GM19372 (cell line): ENCODE data around the gene PIGR.
A peak's percentile ranks its signal among the peaks of the same experiment; 100 is the strongest.

Experiments
- ATAC-seq: cut with Tn5 transposase; IDR thresholded peaks from one replicate; pipeline ENCODE4 v1.9.1; 2021; ENCODE audit warnings: mild to moderate bottlenecking, low read depth, moderate library complexity; ENCODE audit not compliant: unreplicated experiment

Gene PIGR, protein sequence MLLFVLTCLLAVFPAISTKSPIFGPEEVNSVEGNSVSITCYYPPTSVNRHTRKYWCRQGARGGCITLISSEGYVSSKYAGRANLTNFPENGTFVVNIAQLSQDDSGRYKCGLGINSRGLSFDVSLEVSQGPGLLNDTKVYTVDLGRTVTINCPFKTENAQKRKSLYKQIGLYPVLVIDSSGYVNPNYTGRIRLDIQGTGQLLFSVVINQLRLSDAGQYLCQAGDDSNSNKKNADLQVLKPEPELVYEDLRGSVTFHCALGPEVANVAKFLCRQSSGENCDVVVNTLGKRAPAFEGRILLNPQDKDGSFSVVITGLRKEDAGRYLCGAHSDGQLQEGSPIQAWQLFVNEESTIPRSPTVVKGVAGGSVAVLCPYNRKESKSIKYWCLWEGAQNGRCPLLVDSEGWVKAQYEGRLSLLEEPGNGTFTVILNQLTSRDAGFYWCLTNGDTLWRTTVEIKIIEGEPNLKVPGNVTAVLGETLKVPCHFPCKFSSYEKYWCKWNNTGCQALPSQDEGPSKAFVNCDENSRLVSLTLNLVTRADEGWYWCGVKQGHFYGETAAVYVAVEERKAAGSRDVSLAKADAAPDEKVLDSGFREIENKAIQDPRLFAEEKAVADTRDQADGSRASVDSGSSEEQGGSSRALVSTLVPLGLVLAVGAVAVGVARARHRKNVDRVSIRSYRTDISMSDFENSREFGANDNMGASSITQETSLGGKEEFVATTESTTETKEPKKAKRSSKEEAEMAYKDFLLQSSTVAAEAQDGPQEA

DNA sequence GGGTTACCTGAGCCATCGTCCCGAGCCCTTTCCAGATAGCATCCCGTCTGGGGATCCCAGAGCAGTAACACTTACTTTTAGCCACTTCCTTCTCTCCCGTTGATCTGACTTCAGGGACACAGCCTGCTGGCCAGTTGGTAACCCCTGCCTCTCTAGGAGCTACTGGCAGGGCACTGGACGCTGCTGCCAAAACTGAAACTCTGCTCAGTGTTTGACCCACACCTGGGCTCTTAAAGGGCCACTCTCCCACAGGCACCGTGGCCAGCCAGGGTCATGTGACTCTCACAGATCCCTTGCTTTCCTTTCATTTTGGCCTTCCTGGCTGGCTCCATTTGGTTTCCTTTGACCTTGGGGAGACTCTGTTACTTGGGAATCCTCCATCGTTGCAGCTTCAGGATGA lies at the start of gene PIGR:
PIGR (minus strand) TSS at position 206 of the 400 bp plus-strand sequence. CDS start 5,935 bp downstream, outside the sequence.
- ATAC-seq: no peak

DNA sequence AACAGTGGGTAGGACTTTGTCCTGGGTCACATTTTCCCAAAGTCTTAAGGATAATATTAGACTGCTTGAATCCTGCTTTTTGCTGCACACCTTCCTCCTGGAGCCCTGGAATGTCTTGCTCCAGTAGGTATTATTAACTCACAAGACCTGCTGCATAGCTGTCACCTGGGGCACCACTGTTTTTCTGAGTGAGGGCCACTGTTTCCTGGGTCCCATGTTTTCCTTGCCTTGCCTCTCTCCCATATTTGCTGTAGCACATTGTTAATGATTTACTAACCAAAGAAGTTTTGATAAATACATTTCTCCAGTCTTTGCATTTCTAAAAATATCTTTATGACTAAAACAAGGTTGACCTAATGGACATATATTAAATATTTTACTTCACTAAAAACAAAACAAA lies 46.5 kb upstream of the PIGR start:
- no peak for ATAC-seq

DNA sequence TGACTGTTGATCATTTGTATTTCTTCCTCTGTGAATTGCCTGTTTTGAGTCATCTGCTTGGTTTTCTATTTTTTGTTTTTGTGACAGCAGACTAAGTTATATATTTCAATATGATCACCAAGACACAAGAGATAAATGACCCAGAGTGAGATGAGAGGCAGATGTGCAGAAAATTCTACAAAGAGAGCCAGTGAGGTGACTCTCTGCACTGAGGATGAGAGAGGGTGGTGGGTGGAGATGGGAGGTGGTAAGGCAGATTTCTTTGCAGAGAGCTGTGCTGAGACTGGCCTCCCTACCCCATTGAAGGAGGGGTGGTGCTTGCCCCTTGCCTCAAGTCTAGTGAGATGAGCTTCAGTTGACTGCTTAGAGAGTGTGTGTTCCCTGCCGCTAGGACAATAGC lies 41.6 kb upstream of the PIGR start:
- ATAC-seq: no peak

DNA sequence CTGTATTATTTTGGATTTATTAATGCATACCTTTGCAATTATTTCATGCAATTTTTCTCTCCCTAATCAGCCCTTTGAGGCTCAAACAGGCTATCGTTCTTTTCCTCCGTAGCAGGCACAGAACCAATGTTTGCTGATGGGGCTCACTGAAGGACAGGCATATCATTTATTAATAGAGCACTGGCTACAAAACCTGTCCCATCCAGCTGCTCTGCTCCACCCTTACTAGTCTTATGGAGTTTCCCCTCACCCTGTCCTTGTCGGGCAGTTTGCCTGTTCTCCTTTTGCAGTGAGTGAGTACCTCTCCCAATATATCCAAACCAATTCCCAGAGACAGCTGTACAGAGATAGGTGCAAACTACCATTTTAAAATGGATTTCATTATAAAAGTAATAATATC lies 40.6 kb upstream of the PIGR start:
- ATAC-seq: no peak

DNA sequence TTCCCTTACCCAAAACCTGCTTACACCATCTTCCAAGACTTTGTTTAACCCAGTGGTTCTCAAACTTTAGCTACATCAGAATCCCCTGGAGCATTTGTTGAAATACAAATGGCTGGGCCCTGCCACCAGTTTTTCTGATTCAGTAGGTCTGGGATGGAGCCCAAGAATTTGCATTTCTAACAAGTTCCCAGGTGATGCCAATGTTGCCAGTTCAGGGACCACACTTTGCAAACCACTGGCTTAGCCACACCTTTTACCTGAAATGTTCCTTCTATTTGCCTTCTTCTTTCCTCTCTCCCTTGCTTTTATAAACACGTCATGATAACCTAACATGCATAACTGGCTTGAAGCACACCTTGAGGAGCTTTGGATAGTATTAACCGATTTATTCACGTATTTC lies 40.1 kb upstream of the PIGR start:
- ATAC-seq: no peak

DNA sequence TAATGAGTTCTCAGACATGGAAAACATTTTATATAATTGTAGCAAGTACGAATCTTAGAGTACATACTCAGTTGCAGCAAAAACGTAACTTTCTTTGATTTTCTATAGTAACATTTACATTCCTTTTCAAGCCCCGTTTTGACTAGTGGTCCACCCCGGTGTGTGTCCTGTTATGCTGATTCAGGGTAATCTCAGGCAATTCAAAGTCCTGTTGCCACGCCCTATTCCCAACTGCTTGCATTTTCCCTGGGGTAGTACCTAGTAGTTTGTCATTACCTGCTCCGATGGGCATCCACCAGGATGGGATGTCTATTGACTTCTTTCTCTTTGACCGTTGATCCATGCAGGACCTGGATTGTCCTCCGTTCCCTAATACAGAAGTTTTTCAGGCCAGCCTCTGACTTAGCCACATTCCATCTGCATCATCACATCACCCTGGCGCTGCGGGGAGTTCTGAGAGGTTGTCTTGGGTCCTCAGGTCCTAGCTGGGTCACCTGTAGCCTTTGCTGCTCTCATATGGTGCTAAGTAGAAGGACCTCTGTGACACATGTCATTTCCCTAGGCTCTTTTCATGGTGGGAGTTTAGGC lies 39.0 kb upstream of the PIGR start:
- ATAC-seq: no peak

DNA sequence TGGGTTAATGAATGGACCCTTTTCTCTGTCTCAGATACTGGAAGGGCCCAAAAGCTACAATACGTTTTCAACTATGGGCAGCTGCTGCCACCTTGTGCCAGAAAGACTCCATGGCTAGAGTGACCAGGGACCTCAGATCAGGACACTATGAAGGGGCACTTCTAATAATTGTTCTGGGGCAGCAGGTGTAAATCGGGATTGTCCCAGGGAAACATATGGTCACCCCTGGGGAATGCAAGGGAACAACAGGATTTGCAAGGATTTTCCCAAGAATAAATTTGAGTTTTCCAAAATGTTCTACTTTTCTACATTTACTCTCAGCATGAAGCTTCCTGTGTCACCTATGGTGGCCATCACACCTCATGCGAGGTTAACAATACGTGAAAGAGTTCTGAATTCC lies 36.0 kb upstream of the PIGR start:
- ATAC-seq: no peak

DNA sequence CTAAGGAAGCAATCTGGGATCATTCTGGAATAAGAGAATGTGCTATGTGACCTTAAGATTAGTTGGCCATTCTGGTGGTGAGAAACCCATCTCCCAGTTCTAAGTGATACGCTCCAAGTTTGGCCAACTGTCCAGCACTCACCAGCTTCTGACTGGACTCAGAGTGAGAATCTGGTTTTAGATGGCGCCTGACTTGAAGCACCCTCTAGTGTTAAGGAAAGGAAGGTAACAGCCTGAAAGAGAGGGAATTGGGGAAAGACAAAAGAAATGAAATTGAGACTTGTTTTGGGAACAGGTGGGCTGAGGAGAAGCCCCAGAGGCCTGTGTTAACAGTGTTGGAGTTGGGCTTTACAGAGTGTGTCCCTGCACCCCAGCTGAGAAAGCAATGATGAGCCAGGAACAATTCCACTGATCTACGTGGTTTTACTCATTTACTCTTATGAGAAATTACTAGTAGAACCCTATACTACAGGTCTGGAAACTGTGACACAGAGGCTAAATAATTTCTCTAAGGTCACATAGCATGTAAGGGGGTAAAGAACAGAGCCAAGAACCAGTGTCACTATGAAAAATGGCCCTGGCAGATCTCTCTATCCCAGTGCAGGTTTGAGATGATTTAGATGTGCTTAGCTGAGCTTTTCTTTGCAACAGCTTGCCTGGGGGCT lies 33.2 kb upstream of the PIGR start:
- no peak for ATAC-seq

DNA sequence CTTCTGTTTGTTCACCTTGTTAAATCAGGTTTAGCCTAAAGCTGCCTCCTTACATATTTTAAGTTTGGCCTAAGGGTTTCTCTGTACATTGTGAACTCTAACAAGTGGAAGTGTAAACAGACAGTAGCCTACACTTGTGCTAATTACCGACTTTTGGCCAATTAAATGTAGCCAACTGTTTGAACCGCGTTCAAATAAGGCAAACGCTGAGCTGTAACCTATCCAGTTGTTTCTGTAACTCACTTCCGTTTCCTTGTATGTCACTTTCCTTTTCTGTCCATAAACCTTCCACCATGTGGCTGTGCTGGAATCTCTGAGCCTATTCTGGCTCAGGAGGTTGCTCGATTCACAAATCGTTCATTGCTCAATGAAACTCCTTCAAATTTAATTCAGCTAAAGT lies 32.0 kb upstream of the PIGR start:
- no peak for ATAC-seq

DNA sequence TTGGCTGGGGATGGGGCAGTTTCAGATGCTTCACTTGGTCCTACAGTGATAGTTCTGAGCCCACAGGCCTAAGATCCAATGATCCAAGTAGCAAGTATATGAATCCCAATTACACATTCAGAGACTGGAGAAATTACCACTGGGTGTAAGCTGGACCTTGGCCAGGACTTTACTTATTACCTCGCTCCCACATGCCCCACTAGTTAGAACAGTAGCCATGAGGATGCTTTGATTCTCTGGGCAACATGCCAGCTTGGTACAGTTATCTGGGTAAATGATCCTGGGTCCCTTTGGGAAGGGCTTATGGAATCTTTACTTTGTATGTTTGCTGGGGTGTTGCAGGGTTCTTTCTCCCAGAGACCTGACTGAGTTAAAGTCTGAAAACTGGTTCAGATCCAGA lies 29.0 kb upstream of the PIGR start:
- no peak for ATAC-seq

DNA sequence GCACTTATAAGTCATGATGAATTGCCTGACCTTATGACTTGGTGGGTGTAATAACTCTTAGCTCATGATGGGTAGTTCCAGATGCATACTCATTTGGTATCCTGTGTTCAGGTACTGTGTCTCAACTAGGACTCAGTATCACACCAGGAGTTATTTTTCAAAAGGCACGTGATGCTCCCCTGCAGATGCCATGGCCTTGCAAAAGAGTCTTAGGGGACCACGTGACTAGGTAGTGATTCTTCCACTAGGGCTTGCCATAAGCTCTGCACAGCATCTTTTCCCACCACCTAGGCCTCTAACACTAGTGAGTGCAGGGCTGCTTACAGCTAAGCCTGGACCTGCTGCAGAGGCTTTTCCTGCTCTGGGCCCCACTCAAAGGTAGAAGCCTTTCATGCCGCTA lies 27.9 kb upstream of the PIGR start:
- no peak for ATAC-seq

DNA sequence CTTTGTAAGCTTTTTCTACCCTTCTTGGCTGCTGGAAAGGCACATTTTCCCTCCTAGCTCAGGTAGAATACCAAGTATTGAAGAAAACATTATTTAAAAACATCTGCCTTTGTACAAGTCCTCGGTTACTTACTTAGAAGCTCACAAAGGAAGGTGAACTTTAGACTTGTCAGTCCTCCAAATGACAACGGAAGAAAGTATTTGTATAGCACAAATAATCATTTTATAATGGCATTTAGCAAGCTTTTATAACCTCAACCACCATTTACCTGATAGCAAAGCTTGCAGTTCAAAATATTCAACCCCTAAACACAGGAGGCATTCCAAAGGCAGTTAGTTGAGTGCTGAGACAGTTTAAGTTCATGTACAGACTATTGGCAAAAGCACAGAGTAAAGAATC lies 26.5 kb upstream of the PIGR start:
- ATAC-seq: no peak

DNA sequence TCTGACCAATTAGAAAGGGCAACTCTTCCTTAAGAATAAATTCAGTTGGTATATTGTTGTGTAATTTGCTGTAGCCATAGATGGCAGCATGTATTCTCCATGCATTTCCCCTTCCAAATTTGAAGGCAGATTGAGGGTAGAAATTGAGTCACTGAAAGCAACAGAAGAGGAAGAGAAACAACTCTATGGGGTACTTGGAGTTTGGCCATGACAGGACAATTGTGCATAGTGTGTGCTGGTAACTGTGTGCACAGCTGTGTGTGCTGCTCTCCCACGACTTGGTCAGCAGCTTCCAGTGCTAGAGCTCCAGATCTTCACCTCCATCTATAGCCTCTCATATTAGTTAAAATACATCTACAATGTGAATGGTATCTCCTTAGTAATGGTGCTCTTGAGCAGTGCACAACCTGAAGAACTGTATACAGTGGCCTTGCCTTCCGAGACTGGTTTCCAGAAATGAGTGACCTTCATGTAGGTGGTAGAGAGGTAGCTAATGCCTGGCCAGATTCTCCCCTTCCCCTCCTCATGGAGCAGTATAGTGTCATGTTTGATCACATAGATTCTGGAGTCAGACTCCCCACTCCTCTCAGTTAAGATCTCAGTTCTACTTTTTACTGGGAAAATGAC lies 24.9 kb upstream of the PIGR start:
- no peak for ATAC-seq

DNA sequence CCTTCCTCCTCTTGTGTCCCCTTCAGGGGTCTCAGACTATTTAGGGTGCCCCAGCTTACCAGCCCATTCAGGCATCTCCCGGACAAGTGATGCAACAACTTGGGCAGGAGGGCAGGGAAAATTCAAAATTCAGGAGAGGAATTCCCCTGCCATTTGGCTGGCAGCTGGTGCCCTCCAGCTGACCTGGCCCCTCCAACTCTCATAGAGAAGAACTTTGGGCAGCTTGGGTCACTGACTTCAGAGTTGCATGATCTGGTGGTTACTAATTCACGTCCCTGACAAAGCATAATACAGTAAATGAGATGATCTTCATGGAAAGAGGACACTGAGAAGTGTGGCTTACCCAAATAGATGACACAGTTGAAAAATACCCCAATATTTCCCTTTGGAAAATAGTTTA lies 24.2 kb upstream of the PIGR start, which contains the start of gene FCAMR:
FCAMR (minus strand) TSS at position 15 of the 400 bp plus-strand sequence. CDS start 335 bp downstream, outside the sequence.
- no peak for ATAC-seq

DNA sequence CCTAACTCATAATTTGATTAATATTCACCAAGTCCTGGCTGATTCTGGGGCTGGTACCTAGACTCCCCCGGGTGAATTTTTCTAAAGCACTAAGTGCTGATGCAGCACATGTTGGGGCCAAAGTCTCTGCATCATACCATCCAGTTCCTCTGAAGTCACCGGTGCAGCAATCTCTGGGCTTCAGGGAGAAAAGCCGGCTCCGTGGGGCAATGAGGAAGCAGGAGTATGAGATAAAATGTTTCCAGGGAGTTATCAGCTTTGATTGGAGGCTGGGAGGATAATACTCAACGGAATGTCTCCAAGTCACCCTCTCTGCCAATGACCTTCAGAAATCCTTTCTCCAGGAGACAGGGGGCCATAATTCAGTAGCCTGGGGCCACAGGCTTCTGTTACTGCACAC lies 22.8 kb upstream of the PIGR start:
- no peak for ATAC-seq

DNA sequence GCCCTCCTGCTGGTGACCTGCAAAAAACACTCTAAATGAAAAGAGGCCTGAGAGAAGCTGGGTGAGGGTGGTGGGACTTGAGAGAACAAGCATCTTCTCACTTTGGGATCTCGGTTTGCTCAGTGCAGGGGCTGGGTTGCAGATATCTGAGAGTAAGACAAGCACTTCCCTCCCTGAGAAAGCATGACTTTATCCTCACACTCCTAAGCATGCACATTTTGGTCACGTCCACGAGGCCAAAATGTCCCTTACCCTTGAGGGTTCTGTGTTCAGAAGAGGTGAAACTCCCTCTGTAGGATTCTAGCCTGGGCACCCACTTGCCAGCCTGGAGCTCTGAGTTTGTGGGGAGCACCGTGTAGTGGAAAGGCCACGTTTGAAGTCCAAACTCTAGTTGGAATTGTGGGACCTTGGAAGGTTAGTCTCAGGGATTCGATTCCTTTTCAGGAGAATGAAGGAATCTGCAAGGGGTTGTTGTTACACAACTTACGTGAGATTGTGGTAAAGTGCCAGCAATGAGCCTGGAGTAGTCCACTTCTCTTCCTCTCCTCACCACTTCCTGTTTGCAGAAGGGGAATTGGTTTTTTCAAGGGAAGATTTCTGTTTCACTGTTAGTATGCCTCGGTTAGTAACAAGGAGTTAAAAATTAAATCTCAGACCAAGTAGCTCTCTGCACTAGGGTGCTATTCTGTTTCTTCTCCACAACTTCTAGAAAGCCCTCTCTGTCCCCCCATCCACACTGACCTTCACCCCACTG lies 21.0 kb upstream of the PIGR start:
- ATAC-seq: peak; percentile 53

DNA sequence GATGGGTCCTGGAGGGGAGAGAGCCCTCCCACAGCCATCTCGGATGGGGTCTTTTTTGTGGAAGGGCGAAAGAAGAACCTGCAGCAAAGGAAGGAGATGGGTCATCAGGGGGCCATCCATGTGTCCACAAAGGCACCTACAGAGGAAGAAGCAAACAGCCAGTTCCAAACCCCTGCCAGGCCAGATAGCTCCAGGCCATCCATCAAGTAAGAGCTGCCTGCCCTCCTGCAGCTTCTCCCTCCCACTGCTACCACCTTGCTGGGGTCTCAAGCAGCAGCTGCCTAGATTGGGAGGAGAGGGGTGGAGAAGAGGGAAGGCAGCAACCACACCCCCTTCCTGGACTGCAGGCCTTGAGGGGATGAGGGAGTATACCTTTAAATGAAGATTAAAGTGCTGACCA lies 19.5 kb upstream of the PIGR start:
- no peak for ATAC-seq

DNA sequence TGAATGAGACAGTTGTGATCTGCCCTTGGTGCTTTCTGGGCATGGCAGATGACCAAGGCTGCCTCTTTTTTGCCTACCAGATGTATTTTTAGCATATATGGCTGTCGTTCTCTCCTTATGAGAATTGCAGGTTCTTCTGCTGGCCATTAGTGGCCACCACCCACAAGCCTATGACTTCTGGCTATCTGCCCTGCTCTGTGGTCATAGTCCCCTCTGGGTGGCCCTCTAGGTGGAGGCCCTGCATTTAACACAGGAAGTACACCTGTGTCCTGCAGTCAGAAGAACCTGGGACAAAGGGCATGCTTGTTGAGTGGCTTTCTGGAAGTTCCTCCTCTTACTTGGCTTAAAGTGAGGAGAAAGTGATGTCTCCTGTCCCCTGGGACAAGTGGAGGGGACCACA lies 17.5 kb upstream of the PIGR start:
- no peak for ATAC-seq

DNA sequence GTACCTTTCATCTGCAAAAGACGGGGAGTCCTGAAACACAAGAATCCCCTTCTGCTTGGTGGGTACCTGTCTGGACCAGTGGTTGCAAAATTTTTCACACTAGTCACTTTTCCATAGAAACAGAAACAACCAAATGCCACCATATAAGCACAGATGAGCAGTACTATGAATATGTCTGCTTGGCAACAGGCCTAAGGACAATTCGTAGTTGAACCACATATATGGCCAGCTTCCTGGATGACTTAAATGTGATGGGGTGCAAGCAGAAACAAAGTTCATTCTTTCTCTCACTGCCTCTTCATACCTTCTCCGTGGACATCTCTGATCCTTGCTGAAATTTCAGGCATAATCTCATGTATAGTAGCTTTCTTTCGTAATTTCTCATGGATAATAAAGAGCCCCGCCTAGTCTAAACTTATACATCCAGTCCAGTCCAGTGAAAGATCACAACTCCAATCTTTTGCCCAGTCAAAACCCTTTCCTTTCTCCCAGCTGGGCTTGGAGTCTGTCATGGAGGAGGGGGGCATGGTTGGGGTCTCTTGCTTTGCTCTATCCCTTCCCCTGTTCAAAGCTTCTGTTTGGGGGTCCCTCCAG lies 16.9 kb upstream of the PIGR start:
- no peak for ATAC-seq
